IPS DF 6.9 (cell line): ENCODE data around the gene LHFPL3.

Experiments
- DNase-seq: peaks from one replicate; pipeline ENCODE4 v3.0.0-alpha.2; 2013; ENCODE audit warnings: low read depth, low spot score
- H3K27ac ChIP-seq: one replicate; pipeline ENCODE4 v1.5.1; 2013; ENCODE audit warnings: low read length, control low read depth
- H3K27me3 ChIP-seq: 2 replicates; pipeline ENCODE4 v1.6.1; 2013; ENCODE audit warnings: mild to moderate bottlenecking, low read length; ENCODE audit not compliant: control insufficient read depth, insufficient read depth
- H3K36me3 ChIP-seq: 2 replicates; pipeline ENCODE4 v1.6.1; 2013; ENCODE audit warnings: low read length; ENCODE audit not compliant: control insufficient read depth, insufficient read depth
- H3K4me1 ChIP-seq: 2 replicates; pipeline ENCODE4 v1.6.1; 2013; ENCODE audit warnings: low read length; ENCODE audit not compliant: control insufficient read depth, insufficient read depth
- H3K4me3 ChIP-seq: 2 replicates; pipeline ENCODE4 v1.5.1; 2013; ENCODE audit warnings: mild to moderate bottlenecking, low read length
- H3K9me3 ChIP-seq: 2 replicates; pipeline ENCODE4 v1.6.1; 2013; ENCODE audit warnings: low read length, inconsistent platforms; ENCODE audit not compliant: control insufficient read depth, insufficient read depth
- WGBS: extraction: QIAGEN DNeasy Blood & Tissue Kit; methylation state at CpG from one replicate; pipeline ENCODE4 v1.1.7; 2013; ENCODE audit warnings: mixed read lengths, missing lambda C conversion rate; ENCODE audit not compliant: insufficient read length, insufficient coverage; 5-methylcytosine and 5-hydroxymethylcytosine counted together

LHFPL3 gene

DNA sequence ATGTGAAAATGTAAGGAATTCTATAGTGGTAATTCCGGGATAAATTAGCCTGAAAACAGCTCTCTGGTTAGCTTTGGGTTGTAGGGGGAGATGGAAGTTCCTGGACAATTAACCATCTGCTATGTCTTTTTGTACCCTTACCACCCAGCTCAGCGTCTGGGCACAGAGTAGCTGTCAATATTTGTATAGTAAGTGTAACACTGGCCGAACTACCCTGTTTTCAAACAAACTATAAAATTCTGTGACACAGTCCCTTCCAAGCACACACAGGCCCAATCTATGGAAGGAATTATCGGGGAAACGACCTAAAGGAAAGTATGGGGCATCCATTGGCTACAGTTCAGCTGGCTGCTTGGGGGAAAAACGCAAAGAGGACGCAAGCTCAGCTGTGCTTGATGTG is 869 bp upstream of the LHFPL3 start:
- no CpG with 5 or more reads among the region's 7 CpGs for WGBS
- Histone ChIP-seq H3K27ac (no peak overlapping the region), H3K4me3 (no peak overlapping the region), H3K4me1 (no peaks in the 10 kb centered on the region), H3K9me3 (no peaks in the 10 kb centered on the region), H3K36me3 (no peaks in the 10 kb centered on the region), H3K27me3 (peaks cover 34% of the 10 kb centered on the region)
- no peak for DNase-seq

DNA sequence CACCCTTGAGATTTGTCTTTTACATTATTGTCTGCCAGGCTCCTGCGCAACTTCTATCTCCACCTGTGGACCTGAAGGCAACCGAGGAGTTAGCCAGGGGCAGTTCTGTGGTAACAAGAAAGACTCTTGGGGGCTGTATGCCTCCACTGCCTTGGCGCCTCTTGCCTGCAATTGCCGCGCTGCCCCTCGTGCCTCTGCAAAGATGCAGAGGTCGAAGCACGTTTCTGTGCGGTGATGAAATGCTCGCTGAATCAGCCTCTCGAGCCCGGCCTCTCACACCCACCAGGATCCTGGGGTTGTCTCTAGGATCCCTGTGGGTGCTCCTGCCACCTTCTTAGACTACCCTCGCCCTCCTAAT is 486 bp upstream of the LHFPL3 start:
- H3K27me3 ChIP-seq: peaks cover 34% of the 10 kb centered on the region
- no peak overlapping the region for H3K27ac ChIP-seq
- peak overlapping the region; percentile 63; the same call in 1 of the 2 replicates for H3K4me3 ChIP-seq
- H3K9me3 ChIP-seq: no peaks in the 10 kb centered on the region
- no peak for DNase-seq
- WGBS: no CpG with 5 or more reads among the region's 13 CpGs
- H3K36me3 ChIP-seq: no peaks in the 10 kb centered on the region
- H3K4me1 ChIP-seq: no peaks in the 10 kb centered on the region

DNA sequence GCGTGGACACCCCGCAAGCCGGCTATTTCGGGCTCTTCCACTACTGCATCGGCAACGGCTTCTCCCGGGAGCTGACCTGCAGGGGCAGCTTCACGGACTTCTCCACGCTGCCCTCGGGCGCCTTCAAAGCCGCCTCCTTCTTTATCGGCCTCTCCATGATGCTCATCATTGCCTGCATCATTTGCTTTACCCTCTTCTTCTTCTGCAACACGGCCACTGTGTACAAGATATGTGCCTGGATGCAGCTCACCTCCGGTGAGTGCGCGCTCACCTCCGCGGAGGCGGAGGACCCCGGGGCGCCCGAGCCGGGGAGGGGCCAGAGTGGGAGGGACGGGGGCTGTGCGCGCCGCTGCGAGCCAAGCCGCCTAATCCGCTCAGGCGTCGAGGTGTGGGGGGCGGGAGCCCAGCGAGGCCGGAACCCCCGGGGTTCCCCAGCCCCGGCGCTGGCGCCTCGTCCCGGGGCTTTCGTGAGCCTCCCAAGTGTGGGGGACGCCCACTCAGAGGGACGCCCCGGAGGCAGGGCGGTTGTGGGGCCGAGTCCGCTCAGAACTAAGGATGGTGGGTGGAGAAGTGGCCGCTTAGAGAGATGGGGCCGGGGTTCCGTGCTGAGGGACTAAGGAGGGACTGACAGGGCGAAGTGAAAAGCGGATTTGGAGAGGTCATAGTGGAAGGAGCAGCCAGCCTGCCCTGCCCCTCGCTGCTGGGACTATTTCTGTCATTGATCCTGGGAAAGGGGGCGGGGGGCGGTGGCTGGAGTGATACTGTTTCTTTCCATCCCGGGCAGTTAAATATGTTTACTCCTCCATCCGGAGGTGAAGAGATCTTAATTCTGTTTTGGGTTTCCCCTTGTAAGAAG is 795 bp downstream of the LHFPL3 start:
- Histone ChIP-seq H3K4me1 (no peaks in the 10 kb centered on the region), H3K36me3 (no peaks in the 10 kb centered on the region), H3K27me3 (peaks cover 34% of the 10 kb centered on the region), H3K4me3 (peak overlapping the region; percentile 63), H3K27ac (no peak overlapping the region), H3K9me3 (no peaks in the 10 kb centered on the region)
- no CpG with 5 or more reads among the region's 59 CpGs for WGBS
- DNase-seq: no peak

DNA sequence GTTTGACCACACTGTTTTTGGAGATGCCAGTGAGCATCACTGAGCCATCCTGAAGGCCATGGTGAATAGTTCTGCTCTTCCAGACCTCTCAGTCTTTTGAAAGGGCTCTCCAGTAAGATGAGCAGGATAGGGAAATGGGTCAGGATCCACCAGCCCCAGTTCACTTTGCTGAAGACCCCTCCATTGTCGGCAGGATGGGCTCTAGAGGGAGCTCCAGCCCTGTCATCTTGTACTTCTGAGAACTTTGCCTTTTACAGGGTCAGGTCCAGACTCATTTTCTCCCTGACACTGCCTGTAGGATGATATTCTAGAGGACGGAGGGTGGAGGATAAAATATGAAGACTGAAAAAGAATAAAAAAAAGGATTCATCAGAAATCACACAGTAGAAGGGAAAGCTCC is 13.1 kb downstream of the LHFPL3 start:
- H3K27ac ChIP-seq: no peak overlapping the region
- H3K9me3 ChIP-seq: no peaks in the 10 kb centered on the region
- H3K4me3 ChIP-seq: no peak overlapping the region
- no peaks in the 10 kb centered on the region for H3K36me3 ChIP-seq
- DNase-seq: peak; percentile 43
- no peaks in the 10 kb centered on the region for H3K27me3 ChIP-seq
- H3K4me1 ChIP-seq: no peaks in the 10 kb centered on the region
- WGBS: no CpG with 5 or more reads among the region's 2 CpGs

DNA sequence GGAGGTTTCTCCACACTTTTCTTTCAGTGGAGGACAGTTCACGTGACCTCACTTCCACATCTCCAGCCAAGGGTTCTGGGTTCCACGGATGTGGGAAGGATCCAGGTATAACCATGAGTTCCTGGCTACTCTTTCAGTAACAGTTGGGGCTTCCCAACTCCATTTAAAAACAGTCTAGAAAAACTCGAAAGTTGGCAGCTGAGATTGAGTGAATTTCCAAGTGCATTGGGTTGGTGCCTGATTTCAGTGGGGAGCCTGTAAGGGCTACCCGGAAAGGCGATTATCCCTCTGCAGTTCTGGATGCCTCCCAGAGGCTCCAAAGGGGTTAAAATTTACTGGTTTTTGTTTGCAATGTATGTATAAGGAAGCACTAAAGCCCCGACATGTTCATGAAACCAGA is 24.3 kb downstream of the LHFPL3 start:
- H3K27me3 ChIP-seq: no peaks in the 10 kb centered on the region
- no peaks in the 10 kb centered on the region for H3K4me1 ChIP-seq
- no CpG with 5 or more reads among the region's 6 CpGs for WGBS
- H3K36me3 ChIP-seq: no peaks in the 10 kb centered on the region
- no peaks in the 10 kb centered on the region for H3K9me3 ChIP-seq
- H3K27ac ChIP-seq: no peak overlapping the region
- no peak overlapping the region for H3K4me3 ChIP-seq
- DNase-seq: no peak

DNA sequence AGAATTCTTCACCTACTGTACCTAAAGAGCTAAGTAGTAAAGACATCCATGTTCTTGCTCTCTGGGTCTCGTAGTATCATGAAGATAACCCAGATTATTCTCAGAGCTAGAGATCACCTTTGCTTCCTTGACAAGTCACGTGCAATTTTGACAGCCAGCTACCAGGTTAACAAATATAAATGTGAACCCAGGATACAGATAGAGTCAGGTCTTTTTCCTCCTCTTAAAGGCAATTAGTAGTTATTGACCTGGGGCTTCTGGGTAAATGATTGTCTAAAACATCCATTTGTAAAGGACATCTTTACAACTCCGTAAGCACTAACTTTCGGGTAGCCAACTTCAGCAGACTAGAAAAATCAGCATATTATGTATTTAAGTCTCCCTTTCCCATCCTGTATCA is 28.8 kb downstream of the LHFPL3 start:
- Histone ChIP-seq H3K9me3 (no peaks in the 10 kb centered on the region), H3K27me3 (no peaks in the 10 kb centered on the region), H3K27ac (no peak overlapping the region), H3K36me3 (no peaks in the 10 kb centered on the region), H3K4me3 (no peak overlapping the region), H3K4me1 (no peaks in the 10 kb centered on the region)
- no peak for DNase-seq
- WGBS: no CpG with 5 or more reads among the region's 4 CpGs

DNA sequence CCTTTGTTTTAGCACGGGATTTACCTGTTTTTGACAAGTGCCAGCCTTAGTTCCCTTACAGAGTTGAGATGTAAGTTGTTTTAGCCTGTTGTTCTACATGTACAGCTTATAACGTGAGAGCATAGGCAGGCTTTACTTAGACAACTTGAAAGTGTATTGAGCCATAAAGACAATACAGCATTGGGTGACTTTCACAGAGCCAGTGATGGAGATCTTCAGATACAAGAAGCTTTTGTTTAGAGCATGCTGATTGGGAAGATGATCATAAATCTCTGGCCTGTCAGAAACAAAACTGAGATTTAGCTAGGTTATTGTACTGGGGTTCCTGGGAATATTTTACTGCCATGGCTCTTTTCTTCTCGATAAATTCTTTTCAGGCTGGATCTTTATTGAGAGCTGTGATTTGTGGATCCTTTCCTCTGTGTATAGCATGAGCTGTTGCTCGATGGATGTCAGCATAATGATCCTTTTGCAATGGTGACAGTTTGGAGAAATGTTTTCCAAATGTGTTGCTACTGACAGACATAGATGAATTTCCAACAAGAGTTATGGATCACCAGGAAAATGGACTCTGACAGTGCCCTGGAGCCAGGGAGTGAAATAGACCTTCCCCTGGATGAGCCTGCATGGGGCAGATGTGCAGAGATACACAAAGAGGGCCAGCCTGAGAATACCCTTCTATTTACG is 30.2 kb downstream of the LHFPL3 start:
- no peak overlapping the region for H3K27ac ChIP-seq
- H3K27me3 ChIP-seq: no peaks in the 10 kb centered on the region
- no peaks in the 10 kb centered on the region for H3K36me3 ChIP-seq
- no CpG with 5 or more reads among the region's 5 CpGs for WGBS
- DNase-seq: no peak
- H3K4me1 ChIP-seq: 0 out of 2 replicates have a peak, but pooled peaks cover 2% of the 10 kb centered on the region
- no peak overlapping the region for H3K4me3 ChIP-seq
- no peaks in the 10 kb centered on the region for H3K9me3 ChIP-seq

DNA sequence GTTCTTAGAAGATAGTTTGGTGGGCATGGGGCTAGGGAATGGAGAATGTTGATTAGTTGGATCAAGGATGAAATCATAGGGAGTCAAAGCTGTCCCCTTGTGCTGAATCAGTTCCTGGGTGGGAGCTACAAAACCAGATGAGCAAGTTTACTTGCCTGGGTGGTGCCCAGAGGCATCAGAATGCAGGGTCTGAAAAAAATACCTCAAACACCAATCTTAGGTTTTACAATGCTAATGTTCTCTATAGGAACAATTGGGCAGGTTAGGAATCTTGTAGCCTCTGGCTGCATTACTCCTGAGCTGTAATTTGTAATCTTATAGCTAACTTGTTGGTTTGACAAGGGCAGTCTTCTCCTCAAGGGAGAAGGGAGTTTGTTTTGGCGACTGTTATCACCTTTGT is 34.4 kb downstream of the LHFPL3 start:
- H3K4me1 ChIP-seq: 0 out of 2 replicates have a peak, but pooled peaks cover 2% of the 10 kb centered on the region
- H3K27ac ChIP-seq: no peak overlapping the region
- H3K27me3 ChIP-seq: no peaks in the 10 kb centered on the region
- H3K4me3 ChIP-seq: no peak overlapping the region
- no peaks in the 10 kb centered on the region for H3K36me3 ChIP-seq
- no peaks in the 10 kb centered on the region for H3K9me3 ChIP-seq
- DNase-seq: no peak
- no CpG with 5 or more reads among the region's 1 CpG for WGBS

DNA sequence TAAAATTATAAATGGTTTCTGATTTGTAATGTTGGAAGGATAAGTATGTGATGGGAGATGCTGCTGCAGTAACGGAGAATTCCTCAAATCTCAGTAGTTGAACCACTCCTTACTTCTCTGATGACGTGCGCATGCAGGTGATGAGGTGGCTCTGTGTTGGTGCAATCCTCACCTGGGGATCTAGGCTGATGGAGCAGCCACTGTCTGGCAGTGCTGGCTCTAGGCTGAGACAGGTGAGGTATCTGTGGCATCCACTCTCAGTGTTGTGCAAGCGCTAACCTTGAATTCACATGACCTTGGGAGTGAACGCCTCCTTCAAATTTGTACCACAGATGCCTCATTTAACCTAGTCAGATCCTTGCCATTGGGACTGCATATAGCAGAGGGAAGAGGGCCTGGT is 35.0 kb downstream of the LHFPL3 start:
- 100% methylated on average over 1 of the region's 5 CpGs for WGBS
- DNase-seq: no peak
- 0 out of 2 replicates have a peak, but pooled peaks cover 2% of the 10 kb centered on the region for H3K4me1 ChIP-seq
- H3K27ac ChIP-seq: no peak overlapping the region
- no peaks in the 10 kb centered on the region for H3K9me3 ChIP-seq
- H3K4me3 ChIP-seq: no peak overlapping the region
- no peaks in the 10 kb centered on the region for H3K36me3 ChIP-seq
- no peaks in the 10 kb centered on the region for H3K27me3 ChIP-seq

DNA sequence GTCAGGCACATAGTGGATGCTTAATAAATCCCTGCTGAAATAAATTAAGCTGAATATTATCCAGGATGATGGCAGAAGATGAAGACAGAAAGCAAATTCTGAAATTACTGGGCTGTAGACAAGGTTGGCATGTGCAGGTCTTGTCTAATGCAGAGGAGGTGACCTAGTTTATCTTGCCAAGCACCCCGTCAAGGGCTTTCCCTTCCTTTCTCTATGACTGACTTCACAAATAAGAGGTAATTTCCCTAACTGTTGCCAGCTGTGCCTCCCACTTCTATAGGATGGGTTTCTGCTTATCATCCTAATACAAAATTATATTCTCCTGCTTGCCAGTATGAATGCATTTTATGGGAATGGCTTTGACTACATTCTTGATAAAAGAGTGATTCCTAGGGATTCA is 38.0 kb downstream of the LHFPL3 start:
- no peak for DNase-seq
- WGBS: no CpG with 5 or more reads among the region's 1 CpG
- no peaks in the 10 kb centered on the region for H3K36me3 ChIP-seq
- H3K27me3 ChIP-seq: no peaks in the 10 kb centered on the region
- no peak overlapping the region for H3K4me3 ChIP-seq
- peaks cover 3% of the 10 kb centered on the region for H3K4me1 ChIP-seq
- no peaks in the 10 kb centered on the region for H3K9me3 ChIP-seq
- no peak overlapping the region for H3K27ac ChIP-seq
